Measurements from ENCODE around the gene MRPL37.

MRPL37 gene

GRCh38 chr1:54266195-54266594 lies 66.2 kb downstream of the MRPL37 start:
- no peak for DNase-seq (ENCODE audit: low read depth)

GRCh38 chr1:54266908-54267307 lies 66.9 kb downstream of the MRPL37 start:
- no peak for DNase-seq (ENCODE audit: low read depth)

All from GM04504 (cell line).